Measurements from ENCODE around the gene RASGEF1C.

DNA sequence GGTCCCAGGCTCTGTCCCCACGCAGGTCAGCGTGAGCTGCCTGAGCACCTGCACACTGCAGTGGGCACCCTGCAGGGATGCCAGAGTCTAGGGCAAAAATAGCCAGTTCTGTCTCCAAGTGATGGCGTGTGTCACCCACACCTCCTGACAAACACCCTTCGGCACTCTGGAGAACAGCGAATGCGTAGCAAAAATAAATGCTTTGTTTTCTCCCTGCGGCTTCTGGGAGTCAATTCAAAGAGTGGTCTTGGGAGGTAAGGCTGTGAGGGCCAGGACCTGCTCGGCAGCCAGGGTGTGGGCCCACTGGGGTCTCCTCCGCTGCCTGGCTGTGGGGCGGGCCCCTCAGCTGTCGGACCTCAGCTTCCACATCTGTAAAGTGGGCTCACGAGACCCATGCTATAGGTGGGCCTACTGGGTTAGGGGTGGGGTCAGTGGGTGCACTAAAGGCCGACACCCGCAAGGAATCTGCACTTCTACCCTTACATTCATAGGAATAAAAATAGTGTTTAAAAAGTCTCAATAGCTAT, 37.4 kb downstream of the RASGEF1C start:
- TF ChIP-seq, protein P1, sequence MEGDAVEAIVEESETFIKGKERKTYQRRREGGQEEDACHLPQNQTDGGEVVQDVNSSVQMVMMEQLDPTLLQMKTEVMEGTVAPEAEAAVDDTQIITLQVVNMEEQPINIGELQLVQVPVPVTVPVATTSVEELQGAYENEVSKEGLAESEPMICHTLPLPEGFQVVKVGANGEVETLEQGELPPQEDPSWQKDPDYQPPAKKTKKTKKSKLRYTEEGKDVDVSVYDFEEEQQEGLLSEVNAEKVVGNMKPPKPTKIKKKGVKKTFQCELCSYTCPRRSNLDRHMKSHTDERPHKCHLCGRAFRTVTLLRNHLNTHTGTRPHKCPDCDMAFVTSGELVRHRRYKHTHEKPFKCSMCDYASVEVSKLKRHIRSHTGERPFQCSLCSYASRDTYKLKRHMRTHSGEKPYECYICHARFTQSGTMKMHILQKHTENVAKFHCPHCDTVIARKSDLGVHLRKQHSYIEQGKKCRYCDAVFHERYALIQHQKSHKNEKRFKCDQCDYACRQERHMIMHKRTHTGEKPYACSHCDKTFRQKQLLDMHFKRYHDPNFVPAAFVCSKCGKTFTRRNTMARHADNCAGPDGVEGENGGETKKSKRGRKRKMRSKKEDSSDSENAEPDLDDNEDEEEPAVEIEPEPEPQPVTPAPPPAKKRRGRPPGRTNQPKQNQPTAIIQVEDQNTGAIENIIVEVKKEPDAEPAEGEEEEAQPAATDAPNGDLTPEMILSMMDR (IDR thresholded peaks at IDR 0.05) = no peak
- no peak for TF ChIP-seq POLR2A (IDR thresholded peaks at IDR 0.05; ENCODE audit: low read depth)
